DMS153 (cell line): ENCODE measurements around the gene BCR.
A peak's percentile ranks its signal among the peaks of the same experiment; 100 is the strongest.

Source experiments
- DNase-seq: peaks from one replicate; lab custom pipeline; 2025; lab: John Stamatoyannopoulos, UW

BCR gene

DNA sequence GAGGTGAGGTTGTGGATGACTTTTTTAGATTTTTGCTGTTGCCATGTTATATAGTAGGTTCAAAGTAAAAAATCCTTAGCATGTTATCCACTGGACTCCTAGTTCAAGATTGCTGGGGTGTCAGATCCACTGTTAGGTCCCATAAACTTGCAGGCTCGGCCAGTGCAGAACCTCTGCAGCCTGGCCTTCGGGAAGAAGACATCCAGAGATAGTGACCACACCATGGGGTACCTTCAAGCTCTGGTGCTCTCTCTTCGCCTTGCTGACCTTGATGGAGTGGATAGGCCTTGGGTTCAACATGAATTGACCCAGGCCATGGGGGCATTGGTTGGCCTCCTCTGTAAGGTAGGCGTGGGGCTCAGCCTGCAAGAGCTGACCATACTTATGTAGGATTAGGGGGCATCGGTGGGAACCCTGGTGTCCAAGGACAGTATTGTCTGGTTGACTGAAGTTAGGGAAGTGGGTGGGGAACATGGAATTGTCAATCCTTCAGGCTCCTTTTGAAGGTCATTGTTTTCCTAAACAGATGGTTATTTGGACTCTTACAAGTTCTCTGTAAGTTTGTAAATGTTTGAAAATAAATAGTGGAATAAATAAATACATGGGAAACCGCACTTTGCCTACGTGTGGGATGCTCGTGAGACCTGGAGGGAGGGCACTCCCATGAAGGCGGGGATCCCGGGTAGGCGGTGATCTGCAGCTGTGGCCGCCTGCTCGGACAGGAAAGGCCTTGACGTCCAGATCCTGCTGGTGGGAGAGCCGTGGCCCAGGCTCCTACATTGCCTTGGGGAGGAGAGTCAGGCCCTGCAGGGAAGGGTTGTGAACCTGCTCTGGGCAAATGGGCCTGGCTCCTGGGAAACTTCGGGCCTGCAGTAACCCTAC lies 37.1 kb downstream of the BCR start:
- DNase-seq = no peak

DNA sequence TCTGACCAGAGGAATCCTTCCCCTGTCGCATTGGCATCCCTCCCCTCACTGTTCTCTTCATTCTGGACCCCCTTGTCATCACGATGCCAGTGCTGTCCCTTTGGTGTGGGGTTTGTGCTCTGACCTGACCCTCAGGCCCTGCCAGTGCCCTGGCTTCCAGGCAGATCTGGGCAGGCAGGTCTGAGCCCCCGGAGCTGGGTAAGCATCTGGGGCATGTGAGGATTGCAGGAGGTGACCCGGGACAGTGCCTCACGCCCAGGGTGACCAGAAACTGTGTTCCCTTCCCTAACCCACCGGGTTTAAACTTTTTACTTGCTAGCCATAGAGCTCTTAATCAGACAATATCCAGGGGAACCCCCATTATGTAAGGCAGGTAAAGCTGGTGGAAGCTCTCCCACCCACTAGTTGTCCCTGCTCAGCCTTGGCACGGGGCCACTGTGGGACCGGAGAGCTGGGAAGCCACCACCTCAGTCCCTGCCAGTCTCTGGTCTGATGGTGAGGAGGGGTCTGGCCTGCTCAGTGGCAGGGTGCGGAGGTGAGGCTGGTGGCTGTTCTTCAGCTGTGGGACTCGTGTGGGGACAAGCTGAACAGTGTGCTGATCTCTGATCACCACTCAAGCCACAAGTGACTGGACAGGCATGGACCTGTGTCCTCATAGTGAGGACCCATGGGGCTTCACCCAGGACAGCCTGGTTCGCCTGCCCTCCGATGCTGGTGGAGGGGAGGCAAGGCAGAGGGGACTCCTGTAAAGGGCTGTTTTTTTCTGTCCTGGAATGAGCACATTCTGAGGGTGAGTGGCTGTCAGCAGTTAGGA lies 38.0 kb downstream of the BCR start:
- no peak for DNase-seq

DNA sequence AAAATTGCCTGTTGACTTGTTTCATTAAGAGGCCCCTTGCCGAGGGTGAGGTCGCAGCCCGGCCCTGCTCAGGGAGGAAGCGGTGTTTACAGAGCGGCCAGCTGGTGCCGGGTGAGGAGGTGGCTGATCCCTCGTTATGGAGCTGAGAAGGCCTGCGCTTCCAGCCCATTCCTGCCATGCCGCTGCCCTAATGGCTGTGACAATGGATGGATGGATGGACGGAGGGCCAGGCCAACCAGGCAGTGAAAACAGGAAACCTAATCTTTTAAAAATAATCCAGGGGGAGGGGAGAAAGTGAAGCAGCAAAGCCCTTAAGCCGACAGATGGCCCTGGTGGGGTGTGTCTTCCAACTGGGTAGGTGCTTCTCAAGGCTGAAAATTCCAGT lies 38.5 kb downstream of the BCR start:
- peak; percentile 86 for DNase-seq

DNA sequence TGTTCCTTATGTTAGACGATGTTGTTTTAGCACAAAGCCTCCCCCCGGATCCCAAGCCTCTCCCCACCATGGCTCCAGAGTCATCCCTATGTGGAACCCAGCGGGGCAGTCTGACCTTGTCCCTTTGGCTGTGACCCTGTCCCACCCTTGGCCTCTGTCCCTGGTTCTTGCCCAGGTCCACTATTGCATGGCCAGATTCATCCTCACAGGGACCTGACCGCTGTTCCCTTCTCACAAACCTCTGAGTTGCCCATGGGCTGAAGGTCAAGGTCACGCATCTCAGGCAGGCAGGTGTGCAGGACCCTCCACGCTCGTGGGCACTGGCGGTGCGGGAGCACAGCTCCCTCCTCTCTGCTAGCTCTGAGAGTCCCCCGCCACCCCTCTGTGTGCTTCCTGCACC lies 39.0 kb downstream of the BCR start:
- no peak for DNase-seq

DNA sequence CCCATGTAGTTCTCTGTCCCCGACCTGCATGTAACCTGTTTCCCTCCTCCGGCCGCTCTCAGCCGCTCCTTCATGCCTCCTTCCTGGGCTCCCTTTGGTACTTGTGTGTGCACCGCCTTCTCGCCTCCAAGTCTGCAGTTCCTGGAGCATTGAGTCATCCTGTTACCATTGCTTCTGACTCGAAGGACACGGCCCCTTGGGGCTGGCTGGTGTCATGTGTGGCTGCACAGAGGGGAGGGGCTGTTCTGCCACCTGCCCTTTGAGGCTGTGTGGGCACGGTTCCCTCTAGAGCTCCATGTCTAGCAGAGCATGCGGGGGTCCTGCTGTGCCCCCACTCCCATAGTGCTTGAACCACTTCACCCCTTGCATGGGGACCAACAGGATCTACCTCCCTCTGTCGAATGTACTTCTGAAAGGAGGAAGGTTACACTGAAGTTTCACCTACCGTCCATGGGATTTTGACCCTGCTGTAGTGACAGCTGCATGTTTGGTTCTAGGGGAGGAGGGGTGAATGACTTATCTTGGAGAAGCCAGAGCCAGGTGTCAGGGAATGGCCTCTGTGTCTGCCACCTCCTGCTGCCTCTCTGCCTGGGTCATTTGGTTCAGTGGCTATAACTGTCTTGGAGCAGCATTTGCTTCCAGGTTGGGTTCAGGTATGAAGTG lies 39.6 kb downstream of the BCR start:
- peak; percentile 6 for DNase-seq

DNA sequence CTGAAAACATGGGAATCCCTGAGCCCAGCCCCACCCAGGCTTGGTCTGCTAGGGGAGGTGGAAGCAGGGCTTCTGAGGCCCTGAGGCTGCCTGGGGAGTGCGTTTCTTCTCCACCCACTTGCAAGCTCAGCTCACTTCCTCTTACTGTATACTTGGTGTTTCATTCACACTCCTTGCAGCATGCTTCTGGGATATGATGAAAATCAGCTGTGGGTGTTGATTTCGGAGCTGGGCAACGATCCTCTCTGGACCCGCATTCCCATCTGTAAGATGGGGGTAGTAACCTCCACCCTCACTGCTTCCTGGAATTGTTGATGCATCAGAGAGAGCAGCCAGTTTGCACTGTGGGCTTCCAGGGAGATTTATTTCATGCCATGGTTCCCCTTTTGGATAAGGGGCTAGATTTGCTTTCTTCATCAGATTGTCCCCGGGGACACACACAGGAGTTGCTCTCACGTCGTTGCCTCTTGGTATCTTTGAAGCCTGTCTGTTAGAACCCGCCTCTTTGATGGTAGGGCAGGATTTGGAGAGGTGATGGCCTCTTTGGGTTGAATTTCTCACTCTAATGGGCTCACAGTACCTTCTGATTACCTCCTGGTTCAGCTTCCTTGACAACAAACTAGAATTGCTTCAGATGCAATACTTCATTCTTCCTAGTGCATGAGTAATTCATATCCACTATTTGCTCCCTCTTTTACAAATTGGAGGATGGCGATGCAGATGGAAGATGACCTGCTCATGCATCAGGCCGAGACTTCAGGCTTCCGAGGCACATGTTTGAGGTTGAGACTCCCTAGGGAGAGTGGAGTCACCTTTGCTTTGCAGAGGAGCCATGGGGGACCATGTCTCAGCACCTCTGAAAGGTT lies 40.4 kb downstream of the BCR start:
- DNase-seq = no peak

DNA sequence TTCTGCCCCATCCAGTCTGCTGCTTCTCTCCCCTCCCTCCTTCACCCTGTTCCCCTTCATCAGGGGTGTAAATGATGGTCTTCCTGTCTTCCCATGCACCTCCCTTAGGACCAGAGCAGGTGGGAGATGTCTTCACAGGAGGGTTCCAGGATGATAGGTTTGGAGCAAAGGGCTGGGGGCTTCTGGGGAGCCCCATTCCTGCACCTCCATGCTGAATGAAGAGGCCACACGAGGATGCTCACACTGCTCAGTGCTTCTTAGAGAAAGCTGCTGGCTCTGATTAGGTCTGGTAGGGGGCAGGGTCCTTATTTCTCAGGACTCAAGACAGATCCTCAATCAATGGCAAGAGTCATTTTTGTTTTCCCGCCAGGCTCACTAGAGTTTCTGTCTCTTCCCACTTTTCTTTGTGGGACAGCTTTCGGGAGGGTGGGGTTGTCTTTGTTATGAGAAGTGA lies 41.1 kb downstream of the BCR start:
- DNase-seq = no peak

DNA sequence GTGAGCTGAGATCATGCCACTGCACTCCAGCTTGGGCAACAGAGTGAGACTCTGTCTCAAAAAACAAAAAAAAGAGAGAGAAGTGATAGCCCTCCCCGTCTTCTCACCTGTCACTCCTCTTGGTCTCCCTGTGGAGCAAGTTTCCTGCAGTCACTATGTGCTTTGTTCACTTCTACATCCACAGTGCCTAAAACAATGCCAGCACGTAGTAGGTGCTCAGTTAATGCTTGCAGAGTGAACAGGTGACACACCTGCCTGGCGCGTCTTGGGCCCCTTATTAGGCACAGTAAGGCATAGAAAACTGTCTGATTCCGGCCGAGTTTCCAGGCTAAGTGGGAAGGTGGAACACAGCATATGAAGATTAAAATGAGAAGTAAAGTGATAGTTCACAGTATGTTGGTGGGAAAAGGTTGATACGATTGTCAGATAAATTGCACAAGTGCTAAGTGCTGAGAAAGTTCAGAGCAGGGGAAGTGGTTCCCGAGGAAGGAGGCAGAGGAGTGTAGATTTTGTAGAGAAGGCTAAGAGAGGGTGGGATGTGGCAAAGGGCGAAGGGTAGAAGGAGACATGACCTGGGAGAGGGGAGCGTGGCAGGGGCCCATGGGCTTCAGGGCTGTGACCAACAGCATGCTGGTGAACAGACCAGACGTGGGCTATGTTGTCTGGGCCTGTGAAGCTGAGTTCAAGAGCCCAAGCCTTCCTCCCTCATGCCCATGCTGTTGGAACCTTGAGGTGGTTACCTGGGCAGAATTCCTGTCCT lies 41.9 kb downstream of the BCR start:
- no peak for DNase-seq

DNA sequence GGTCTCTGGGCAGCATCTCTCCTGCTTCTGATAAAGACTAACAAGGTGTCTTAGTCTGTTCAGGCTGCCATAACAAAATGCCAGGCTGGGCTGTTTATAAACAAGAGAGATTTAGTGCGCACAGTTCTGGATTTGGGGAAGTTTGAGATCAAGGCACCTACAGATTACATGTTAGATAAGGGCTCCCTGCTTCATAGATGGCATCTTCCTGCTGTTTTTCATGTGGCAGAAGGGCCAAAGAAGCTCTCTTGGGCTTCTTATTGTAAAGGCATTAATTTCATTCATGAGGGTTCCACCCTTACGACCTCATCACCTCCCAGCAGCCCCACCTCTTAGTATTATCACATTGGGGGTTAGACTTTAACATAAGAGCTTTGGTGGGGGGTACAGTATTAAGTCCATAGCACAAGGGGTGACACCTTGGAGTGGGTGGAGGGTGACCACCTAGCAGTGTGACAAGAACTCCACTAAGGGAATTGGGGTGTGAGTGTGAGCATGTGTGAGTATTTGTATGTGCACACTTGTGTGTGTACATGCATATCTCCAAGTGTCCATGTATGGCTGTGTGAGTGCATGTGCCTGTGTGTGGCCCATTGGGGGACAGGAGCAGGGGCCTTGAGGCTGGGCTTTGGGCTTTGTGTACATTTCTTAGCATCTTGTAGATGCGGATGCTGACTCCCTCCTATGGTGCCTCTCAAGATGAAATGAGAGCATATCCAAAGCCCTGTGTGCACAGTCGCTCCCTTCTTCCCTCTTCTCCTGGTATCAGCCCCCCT lies 42.7 kb downstream of the BCR start:
- DNase-seq = no peak

DNA sequence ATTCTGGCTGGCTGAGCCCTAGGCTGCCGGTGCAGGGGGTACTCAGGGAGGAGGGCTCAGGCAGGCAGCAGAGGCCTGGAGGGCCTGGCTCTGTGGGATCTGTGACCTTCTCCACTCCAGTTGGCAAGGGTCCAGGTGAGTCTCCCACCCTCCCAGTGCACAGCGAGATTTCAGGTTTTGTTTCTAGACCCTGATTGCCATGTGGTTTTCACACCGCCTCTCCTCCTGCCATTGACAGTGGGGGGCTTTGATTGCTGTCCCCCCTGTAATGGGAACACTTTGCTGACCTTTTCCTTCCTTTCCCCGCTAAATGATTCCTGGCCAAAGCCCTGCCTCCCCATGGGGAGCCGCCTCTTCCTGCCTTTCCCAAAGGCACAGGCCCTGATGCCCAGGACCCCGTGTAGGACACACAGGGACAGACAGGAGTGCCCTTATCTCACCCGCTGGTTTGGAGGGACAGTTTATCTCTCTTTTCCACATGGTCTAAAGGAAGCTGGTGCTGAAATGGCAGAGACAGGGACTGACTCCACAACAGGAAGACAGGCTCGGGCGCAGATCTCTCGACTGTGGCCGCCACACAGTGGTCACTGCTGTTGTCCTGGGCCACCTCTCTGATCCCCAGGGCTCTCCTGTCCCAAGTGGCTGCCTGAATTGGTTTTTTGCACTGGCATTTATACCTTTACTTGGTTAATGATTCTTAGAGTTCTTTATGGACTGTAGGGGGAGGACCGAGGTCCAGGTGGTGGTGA lies 43.4 kb downstream of the BCR start:
- DNase-seq = no peak

DNA sequence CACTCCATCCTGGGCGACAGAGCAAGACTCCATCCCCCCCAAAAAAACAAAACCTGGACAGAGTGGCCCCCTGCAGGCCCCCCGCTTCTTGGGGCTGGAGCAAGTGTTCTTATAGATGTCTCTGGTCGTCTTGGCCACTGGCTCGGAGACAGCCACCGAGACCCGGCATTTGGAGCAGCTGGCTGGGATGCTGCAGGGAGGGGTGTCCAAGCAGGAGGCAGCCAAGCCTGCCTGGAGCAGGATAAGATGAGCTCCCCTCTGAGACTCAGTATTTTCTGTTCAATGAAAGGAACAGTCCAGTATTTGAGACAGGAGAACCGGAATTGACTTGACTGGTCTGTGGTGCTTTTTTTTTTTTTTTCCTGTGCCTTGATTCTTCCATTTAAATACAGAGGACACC lies 44.5 kb downstream of the BCR start:
- DNase-seq = no peak

DNA sequence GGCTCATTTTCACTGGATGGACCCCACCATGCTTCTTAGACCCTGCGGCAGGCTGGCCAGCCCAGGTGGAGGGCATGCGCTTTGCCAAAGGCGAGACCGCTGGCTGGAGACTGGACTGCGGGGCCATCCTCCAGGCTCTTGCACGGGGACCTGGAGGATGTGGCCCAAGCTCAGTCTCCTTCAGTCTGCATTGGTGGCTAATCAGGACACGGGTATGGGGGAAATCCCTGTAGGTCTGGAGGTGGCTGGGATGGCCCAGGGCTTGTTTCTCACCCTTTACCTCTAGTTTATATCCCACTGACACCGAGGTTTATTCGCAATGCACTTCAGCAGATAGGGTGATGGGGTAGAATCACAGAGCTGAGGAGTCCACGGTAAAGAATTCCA lies 45.0 kb downstream of the BCR start:
- no peak for DNase-seq

DNA sequence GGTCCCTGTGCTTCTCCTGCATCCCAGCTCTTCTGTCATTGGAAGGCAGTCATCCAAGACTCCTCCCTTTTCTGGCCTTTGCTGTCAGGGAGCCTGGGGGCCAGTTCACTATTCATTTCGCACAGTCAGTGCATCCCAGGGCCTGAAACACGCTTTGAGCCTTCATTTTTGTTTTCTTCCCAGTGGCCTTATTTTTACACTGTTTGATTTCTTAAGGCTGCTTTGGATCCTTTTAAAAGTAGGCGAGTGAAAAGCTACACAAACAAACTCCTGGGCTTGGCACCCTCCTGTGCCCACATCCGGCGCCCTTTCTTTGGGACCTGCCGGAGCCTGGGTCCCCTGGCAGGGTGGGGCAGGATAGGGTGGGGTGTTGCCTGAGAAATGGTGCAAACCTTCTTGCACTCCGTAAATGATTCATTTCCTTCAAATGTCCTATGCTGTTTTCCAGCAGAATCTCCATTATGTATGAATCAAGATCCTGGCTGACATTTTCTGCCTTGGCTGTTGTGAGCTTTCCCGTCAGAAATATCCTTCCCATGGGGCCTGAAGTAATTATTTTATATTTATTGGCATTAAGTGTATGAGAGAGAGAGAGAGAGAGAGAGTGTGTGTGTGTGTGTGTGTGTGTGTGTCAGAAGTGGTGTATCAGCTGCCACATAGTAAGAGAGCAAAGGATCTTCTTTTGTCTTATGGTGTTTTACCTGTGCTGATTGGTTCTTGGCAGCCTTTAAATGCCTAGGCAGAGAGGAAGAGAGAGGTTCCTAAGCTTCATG lies 45.6 kb downstream of the BCR start:
- peak; percentile 52 for DNase-seq

DNA sequence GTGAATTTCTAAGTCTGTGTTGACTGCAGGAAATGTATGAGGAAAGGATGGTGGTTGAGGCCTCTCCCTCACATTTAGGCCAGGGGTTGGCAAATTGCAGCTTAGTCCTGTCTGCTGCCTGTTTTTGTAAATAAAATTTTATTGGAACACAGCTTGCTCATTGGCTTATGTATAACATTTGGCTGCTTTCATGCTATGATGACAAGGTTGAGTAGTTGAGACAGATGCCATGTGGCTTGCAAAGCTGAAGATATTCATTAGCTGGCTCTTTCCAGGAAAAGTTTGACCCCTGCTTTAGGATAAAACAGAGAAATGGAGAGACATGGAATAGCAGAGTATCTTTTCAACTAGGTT lies 46.2 kb downstream of the BCR start:
- no peak for DNase-seq

DNA sequence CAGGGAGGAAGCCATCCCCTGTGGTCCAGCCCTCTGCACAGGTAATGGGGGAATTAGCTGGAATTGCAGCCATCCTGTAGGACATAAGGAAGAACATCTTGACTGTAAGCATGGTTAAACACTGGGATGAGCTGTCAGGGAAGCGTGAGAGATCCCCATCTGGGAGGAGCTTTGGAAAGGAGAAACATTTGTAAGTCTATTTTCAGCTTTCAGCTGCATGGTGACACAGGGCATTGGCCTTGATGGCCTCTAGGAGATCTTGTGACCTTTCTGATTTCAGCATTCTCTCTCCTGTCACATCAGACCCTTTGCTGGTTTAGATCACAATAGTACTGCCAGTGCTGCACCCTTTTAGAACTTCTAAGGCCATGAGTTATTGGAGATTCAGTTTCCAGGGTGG lies 47.1 kb downstream of the BCR start:
- no peak for DNase-seq

DNA sequence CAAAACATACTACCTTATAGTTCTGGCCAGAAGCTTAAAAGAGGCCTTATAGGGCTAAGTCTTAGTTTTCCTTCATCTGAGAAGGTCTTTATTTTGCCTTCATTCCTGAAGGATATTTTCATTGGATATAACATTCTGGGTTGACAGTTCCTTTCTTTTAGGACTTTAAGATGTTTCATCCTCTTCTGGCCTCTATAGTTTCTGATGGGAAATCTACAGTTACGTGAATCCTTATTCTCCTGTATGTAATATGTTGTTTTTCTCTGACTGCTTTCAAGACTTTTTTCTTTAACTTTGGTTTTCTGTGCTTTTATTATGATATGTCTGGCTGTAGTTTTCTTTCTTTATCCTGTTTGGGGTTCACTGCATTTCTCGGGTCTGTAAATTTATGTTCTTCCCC lies 48.2 kb downstream of the BCR start:
- no peak for DNase-seq

DNA sequence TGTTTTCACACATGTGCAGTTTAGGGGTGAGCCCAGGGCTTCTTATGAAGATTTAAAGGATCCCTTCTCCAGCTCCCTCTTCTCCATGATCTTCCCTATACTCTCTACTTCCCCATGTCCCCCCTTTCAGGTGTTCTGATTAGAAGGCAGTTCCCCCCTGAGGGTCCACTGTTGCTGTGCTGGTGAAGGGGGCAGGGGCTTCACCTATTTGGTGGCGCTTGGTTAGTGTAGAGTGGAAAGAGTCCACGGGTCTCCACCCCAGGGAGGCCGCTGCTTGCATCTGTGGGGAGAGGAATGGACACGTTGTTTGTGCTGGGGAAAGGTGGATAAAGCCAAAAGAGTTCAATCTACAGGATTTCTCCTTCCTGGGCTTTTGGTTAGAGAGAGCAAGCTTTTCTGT lies 49.3 kb downstream of the BCR start:
- no peak for DNase-seq

DNA sequence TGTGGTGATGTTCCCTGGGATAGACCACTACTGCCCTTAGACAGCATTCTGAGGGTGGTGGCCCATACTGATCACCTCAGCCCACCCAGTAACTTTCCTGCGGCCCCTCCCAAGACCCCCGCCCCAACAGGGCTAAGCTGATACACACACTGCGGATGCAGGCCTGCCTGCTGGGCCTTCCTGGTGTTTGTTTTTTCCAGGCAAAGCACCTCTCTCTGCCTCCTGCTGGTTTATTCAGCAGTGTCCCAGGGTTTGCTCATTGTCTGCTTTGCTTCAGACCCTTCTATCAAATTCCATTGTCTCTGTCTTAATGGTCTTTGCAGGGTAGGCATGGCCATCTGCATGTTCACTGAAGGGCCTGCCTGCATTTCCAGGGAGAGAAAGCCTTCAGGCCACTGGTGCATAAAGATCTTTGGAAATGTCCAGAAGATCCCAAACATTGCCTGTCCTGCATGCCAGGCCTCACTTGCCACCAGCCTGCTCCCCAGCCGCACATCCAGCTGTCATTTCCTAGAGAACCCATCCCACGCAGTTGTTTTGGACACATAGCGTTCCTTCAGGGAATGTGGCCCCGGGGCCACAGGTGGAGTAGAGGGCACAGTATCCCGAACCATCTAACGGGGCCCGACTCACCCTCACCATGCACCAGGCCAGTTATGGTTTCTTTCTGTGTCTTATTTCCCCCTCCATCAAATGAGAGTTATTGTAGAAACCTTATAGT lies 50.2 kb downstream of the BCR start:
- DNase-seq = peak; percentile 3
